BJ (cell line): ENCODE results near the gene KCNQ1. TPM values are rescaled to one million over a fixed set of nuclear protein-coding genes. Genes with fewer than 3 reads are reported as not detected.

Experiments
- CTCF ChIA-PET: fragments of 350-600 bp; formaldehyde crosslinking; extraction: SDS; loops from one replicate; lab custom pipeline; 2021; ENCODE audit warnings: antibody characterized with exemption, inconsistent platforms; lab: Yijun Ruan, JAX
- POLR2A ChIA-PET: fragments of 300-600 bp; sonication (Branson Sonifier 250); formaldehyde crosslinking; extraction: SDS; loops from one replicate; lab custom pipeline; 2021; ENCODE audit warnings: antibody characterized with exemption; lab: Charles Lee
- DNase-seq: peaks from one replicate; pipeline ENCODE4 v3.0.0-alpha.2; 2011; ENCODE audit warnings: low read depth
- H3K27me3 ChIP-seq: 2 replicates; pipeline ENCODE4 v1.6.0; 2011; ENCODE audit warnings: low read length; ENCODE audit not compliant: control insufficient read depth, insufficient read depth
- H3K36me3 ChIP-seq: 2 replicates; pipeline ENCODE4 v1.5.1; 2011; ENCODE audit warnings: low read length; ENCODE audit not compliant: control insufficient read depth, insufficient read depth
- H3K4me3 ChIP-seq: 2 replicates; pipeline ENCODE4 v1.5.1; 2011; ENCODE audit warnings: low read depth, mild to moderate bottlenecking, control low read depth, low read length
- polyA plus RNA-seq: library from polyadenylated mRNA; depleted of rRNA; stranded (reverse); fragments of >200 nt; gene quantifications from 2 replicates; pipeline ENCODE4 v1.2.3, GENCODE V29; 2011
- TF ChIP-seq, protein P1 (sequence below): IDR thresholded peaks from 2 replicates; pipeline ENCODE4 v1.5.1; 2011; ENCODE audit warnings: low read depth, mild to moderate bottlenecking, control low read depth, inconsistent platforms, low read length, moderate library complexity; ENCODE audit not compliant: insufficient read depth

KCNQ1 gene
- polyA plus RNA-seq, 1 experiment = not detected

- TF ChIP-seq, protein P1, sequence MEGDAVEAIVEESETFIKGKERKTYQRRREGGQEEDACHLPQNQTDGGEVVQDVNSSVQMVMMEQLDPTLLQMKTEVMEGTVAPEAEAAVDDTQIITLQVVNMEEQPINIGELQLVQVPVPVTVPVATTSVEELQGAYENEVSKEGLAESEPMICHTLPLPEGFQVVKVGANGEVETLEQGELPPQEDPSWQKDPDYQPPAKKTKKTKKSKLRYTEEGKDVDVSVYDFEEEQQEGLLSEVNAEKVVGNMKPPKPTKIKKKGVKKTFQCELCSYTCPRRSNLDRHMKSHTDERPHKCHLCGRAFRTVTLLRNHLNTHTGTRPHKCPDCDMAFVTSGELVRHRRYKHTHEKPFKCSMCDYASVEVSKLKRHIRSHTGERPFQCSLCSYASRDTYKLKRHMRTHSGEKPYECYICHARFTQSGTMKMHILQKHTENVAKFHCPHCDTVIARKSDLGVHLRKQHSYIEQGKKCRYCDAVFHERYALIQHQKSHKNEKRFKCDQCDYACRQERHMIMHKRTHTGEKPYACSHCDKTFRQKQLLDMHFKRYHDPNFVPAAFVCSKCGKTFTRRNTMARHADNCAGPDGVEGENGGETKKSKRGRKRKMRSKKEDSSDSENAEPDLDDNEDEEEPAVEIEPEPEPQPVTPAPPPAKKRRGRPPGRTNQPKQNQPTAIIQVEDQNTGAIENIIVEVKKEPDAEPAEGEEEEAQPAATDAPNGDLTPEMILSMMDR = no peak
- Histone ChIP-seq H3K27me3 (peaks cover 13% of the 10 kb centered on the region), H3K36me3 (no peaks in the 10 kb centered on the region), H3K4me3 (no peak overlapping the region)
- no peak for DNase-seq
- CTCF ChIA-PET = interaction anchor here (1.0 to 2.6 kb wide), 3 partner anchors 20 to 92 kb away, joined by 3 to 8 read pairs (median 3); no protein-coding TSS in a partner anchor
- POLR2A ChIA-PET = no interaction called here
Observed at GRCh38 chr11:2439820-2440219, 5.0 kb upstream of the KCNQ1 start.

DNA sequence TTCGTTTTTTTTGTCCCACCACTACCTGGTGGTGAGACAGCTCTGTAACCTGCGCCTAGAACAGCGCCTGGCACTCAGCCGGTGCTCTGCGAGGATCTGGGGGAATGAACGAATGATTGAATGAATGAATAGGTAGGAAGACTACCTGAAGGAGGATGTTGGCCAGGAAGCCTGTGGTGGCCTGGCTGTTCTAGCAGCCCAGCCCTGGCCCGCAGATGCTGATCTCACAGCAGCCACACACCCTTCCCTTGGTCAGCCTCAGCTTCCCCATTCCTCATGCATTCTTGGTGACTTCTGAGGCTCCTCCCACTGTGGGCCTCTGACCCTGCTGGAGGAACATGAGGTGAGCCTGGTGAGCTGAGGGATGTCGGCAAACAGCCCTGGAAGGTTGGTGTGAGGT lies 4.2 kb upstream of the KCNQ1 start:
- no peak overlapping the region for H3K4me3 ChIP-seq
- TF ChIP-seq, protein P1 = no peak
- no peak for DNase-seq
- ChIA-PET CTCF (interaction anchor here (1.5 to 2.6 kb wide), 2 partner anchors 21 to 90 kb away, joined by 3 to 8 read pairs; no protein-coding TSS in a partner anchor), POLR2A (no interaction called here)
- no peaks in the 10 kb centered on the region for H3K36me3 ChIP-seq
- peaks cover 17% of the 10 kb centered on the region for H3K27me3 ChIP-seq

- no peak overlapping the region for H3K4me3 ChIP-seq
- TF ChIP-seq, protein P1 = no peak
- peaks cover 20% of the 10 kb centered on the region for H3K27me3 ChIP-seq
- no peak for DNase-seq
- CTCF ChIA-PET = interaction anchor here (0.6 to 2.6 kb wide), 3 partner anchors 21 to 626 kb away, joined by 3 to 8 read pairs (median 4); no protein-coding TSS in a partner anchor
- POLR2A ChIA-PET = no interaction called here
- H3K36me3 ChIP-seq = no peaks in the 10 kb centered on the region
Observed at GRCh38 chr11:2441171-2441570, 3.6 kb upstream of the KCNQ1 start.

DNA sequence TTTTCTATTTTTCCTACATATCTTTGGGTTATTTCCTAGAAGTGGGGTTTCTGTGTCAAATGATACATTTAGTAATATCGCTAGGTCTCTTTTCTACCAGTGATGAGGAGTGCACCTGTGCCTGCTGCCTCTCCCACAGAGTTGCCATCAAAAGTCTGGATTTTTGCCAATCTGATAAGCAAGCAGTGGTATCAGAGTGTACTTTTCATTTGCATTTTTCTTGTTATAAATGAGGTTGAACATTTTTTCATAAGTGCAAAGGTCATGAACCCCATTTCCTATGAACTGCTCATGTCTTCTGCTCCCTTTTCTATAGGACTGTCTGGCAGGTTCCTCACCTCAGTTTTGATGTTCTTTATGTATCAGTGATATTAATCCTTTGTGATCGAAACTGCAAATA lies 2.2 kb upstream of the KCNQ1 start:
- Histone ChIP-seq H3K4me3 (no peak overlapping the region), H3K36me3 (no peaks in the 10 kb centered on the region), H3K27me3 (peaks cover 19% of the 10 kb centered on the region)
- ChIA-PET CTCF (interaction anchor here (1.0 to 2.6 kb wide), 3 partner anchors 15 to 89 kb away, joined by 3 to 8 read pairs (median 3); no protein-coding TSS in a partner anchor), POLR2A (no interaction called here)
- no peak for DNase-seq
- TF ChIP-seq, protein P1 = no peak

DNA sequence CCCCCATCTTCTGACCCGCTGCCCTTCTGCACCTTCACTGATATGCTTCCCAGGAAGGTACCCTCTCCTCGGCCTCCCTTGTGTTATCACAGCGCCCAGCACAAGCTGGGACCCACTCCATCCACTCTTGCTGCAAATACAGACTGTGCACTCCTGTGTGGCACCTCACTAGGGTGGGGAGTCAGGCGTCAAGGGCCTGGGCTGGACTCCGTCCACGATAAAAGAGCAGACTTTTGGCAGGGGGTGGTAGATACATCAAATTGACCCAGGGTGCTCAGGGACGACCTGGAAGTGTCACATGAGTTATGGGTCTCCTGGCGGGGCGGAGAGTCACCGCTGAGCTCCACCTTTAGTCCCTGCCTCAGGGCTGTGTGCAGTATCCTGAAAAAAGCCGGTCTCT lies 1.4 kb upstream of the KCNQ1 start:
- DNase-seq = no peak
- ChIA-PET POLR2A (no interaction called here), CTCF (interaction anchor here (1.4 kb wide), 1 partner anchor 23 kb away, joined by 3 read pairs; no protein-coding TSS in a partner anchor)
- H3K36me3 ChIP-seq = no peaks in the 10 kb centered on the region
- TF ChIP-seq, protein P1 = no peak
- peaks cover 19% of the 10 kb centered on the region for H3K27me3 ChIP-seq
- H3K4me3 ChIP-seq = no peak overlapping the region
